NCI-H748 (cell line): ENCODE data around the gene CFAP61.

Experiments used
- DNase-seq: peaks from one replicate; lab custom pipeline; 2025; ENCODE audit not compliant: unreplicated experiment; lab: John Stamatoyannopoulos, UW

Gene CFAP61

DNA sequence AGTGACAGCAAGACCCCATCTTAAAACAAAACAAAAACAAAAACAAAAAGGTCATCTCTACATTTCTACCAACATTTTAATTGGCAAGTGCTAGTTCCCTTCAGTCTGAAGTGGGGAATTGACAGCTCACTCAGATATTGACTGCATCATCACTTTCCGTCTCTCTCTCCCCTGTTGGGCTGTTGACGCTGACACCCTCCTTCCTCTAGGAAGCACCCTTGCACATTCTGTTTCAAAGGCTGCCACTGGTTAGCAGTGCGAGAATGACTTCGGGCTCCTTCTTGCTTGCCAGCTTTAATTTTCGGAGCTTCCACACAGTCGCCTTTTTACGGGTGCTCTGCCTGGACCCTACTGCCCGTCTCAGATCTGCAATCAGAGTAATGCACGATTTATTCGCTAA, 218.9 kb downstream of the CFAP61 start:
- DNase-seq = no peak

DNA sequence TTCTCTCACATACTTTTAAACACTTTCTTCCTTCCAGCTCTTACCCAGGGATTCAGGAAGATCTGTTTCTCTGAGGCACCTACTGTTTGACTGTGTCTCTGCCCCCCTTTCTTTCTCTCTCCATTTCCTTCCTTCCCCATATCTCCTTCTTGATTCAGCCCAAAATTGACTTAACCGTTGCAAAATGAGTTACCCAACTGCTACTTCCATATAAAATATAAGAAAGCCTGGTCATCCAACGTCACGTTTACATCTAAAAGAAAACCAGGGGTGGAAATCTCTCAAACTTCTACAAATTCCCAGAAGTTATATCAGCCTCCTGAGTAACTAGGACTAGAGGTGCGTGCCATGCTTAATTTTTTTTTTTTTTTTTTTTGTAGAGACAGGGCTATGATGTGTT, 220.4 kb downstream of the CFAP61 start:
- no peak for DNase-seq

DNA sequence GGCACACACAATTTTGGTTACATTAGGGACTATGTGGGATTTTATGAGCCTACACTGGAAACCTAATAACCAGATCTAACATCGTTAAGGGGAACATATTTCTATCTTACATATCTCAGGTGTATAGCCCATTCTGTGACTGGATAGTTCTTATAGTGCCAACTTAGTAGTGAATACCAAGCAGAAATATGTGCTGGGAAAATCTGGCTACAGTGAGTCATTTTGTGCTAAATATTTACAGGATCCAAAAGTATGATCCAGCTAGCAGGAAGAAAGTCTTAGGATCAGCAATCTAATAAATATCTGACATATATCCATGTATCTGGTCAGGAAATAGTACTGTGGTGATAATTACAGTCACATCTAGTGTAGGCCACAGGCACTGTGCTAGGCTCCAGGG, 221.0 kb downstream of the CFAP61 start:
- no peak for DNase-seq

- DNase-seq = no peak
Measured at GRCh38 chr20:20274821-20275220, 222.5 kb downstream of the CFAP61 start.

DNA sequence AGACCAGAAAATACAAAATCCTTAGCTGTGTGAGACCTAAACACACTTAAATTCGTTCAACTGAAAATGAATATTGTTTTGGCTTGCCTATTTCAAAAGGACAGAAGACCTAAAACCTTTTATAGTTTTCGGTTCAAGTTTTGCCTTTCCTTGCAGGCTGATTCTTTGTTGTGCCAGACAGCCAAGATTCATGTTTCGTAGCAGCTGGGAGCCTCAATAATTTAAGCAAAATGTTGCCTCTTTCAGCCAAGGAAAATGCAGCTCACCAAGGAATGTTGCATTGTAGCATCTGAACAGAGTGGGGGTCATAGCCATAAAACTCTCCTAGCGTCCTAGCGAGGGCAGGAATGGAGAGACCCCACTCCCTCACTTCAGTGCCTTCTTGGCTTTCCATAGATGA, 223.3 kb downstream of the CFAP61 start:
- no peak for DNase-seq

- DNase-seq = peak; percentile 90
Measured at GRCh38 chr20:20276811-20277530, 224.6 kb downstream of the CFAP61 start.

DNA sequence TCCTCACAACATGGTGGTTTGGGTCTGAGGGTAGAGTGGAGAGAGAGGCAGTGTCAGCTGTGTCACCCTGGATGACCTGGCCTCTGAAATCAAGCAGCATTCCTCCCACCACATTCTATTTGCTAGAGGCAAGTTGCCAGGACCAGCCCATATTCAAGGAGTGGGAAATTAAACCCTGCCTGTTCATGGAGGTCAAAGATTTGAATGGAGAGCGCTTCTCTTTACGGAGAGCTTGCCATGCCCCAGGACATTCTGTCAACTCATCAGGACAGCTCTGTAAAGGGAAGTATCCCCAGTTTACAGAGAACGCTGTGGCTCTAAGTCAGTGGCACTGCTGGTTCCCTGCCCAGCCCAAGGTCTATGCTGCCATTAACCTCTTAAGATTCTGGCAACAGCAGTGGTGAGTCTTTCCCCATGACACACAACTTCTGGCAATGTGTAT, 225.6 kb downstream of the CFAP61 start:
- DNase-seq = peak; percentile 54

- DNase-seq = no peak
Measured at GRCh38 chr20:20286061-20286460, 233.7 kb downstream of the CFAP61 start.

- DNase-seq = no peak
Measured at GRCh38 chr20:20289331-20289730, 237.0 kb downstream of the CFAP61 start.

GRCh38 chr20:20292472-20292871, 240.1 kb downstream of the CFAP61 start:
- DNase-seq = no peak

DNA sequence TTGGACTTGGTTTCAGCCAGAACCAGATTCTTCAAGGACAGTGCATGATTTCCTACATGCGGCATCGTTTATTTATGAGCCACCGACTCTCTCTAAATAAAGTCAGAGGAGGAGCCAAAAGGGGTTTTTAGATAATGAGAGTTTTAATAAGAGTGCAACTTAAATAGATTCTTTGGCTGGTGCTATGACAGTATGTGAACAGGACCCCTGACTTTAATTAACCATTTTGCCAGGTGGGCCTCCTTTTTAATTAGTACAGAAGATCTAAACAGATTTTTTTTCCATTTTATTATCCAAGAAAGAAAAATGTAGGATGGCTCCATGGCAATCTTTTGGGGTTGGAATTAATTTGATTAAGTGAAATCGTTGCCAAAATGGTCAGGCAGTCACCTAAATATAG, 240.8 kb downstream of the CFAP61 start:
- DNase-seq = no peak

- DNase-seq = no peak
Measured at GRCh38 chr20:20293691-20294385, 241.5 kb downstream of the CFAP61 start.

- no peak for DNase-seq
Measured at GRCh38 chr20:20295621-20296498, 243.5 kb downstream of the CFAP61 start.

GRCh38 chr20:20297181-20297580, 244.8 kb downstream of the CFAP61 start:
- peak; percentile 37 for DNase-seq

GRCh38 chr20:20297752-20298151, 245.4 kb downstream of the CFAP61 start:
- no peak for DNase-seq

DNA sequence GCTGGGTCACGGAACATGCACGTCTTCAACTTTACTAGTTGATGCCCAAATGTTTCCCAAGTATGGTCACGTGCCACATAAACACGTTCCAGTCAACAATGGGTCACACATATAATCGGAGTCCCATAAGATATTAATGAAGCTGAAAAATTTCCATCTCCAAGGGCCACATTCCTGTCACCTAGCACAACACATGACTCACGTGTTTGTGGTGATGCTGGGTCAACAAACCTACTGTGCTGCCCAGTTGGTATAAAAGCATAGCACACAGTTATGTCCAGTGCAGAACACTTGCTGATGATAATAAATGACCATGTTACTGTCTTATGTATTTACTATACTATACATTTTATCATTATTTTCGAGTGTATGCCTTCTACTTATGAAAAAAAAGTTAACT, 247.6 kb downstream of the CFAP61 start:
- DNase-seq = no peak

DNA sequence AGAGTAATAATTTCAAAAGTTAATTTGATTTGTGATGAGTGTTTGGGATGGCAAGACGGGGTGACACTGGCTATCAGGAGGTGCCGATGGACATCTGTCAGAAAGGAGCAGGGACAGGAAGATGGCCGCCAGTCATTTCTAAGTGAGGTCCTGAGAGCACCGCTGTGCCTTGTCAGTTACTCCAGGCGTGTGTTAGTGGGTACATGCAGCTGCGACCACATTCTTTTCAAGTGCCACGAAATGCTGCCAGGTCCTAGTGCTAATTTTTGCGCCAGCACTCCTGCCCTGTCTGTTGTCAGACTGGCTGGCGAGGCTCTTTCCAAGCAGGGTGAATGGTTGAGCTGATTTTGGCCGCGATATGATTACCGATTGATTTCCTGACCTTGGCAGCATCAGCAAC, 251.0 kb downstream of the CFAP61 start:
- DNase-seq = no peak

DNA sequence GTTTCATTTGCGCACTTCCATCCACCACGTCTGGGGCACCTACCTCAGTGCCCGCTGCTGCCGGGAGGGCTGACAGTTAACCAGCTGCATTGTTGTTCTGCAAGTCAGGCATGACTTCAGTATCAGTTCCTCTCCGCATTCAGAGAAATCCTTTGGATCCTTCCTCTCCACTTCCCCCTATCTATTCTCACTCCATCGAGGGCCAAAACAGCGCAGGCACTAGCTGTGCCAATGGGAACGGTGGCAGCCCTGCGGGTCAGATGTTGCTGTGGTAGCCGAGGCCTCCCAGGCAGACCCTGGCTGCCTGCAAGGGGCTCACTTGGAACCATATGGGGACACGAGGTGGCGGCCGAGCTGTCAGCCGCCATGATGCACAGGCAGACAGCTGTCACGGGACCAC, 251.4 kb downstream of the CFAP61 start:
- no peak for DNase-seq

- DNase-seq = no peak
Measured at GRCh38 chr20:20304942-20305341, 252.6 kb downstream of the CFAP61 start.

DNA sequence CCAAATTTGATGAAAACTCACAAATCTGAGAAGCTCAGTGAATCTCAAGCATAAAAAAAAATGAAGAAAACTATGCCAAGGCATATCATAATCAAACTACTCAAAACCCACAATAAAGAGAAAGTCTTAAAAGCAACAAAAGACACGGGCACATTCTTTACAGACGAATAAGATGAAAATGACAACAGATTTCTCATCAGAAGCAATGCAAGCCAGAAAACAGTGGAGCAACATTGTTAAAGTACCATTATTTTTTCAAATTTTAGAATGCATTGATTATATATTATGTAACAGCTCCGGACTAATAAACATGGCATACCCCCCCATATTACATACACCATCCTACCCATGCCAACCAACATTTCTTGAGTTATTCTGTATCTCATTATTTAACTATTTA, 260.2 kb downstream of the CFAP61 start:
- DNase-seq = no peak

DNA sequence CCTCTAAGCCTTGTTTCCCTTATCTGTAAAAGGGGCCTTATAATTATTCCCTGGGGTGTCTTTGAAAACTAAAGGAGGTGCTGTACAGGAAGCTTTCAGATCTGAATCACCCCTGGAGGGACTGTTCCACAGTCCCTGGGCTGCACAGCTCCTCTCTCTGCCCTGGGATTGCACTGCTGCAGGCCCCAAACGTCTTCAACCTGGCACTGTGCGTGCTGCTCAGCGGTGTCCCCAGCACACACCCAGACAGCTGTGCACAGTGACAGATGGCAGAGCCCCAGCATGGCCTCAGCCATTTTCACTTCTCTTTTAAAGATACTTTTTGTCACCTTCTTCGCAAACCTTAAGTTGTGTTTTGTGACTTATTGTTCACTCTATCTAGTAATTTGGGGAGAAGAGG, 264.9 kb downstream of the CFAP61 start:
- DNase-seq = no peak
